Mesenchymal stem cell (in vitro differentiated cells and primary cell): Measurements from ENCODE around the gene AGBL5.
A peak's percentile ranks its signal among the peaks of the same experiment; 100 is the strongest.

ENCODE experiments used
- DNase-seq: peaks from one replicate; pipeline ENCODE4 v3.0.0-alpha.2; 2013
- H2AFZ ChIP-seq: one replicate; pipeline ENCODE4 v1.6.1; 2013; ENCODE audit warnings: low read depth, mild to moderate bottlenecking, control low read depth, inconsistent platforms, low read length, moderate library complexity
- H2AK5ac ChIP-seq: 2 replicates; pipeline ENCODE4 v1.6.1; 2013; ENCODE audit warnings: low read length, moderate library complexity, mild to moderate bottlenecking, inconsistent platforms; ENCODE audit not compliant: severe bottlenecking
- H2BK120ac ChIP-seq: one replicate; pipeline ENCODE4 v1.6.1; 2013; ENCODE audit warnings: low read depth, mild to moderate bottlenecking, inconsistent platforms, low read length, moderate library complexity
- H2BK12ac ChIP-seq, 2 experiments: one replicate each; pipeline ENCODE4 v1.6.1; 2013; ENCODE audit warnings: inconsistent platforms in 2 of 2, low read length in 2 of 2, mild to moderate bottlenecking in 2 of 2, moderate library complexity in 2 of 2, control low read depth in 1 of 2
- H2BK15ac ChIP-seq: one replicate; pipeline ENCODE4 v1.6.1; 2013; ENCODE audit warnings: mild to moderate bottlenecking, low read depth, inconsistent platforms; ENCODE audit not compliant: poor library complexity, severe bottlenecking
- H2BK5ac ChIP-seq: 2 replicates; pipeline ENCODE4 v1.6.1; 2013; ENCODE audit warnings: low read depth, mild to moderate bottlenecking, low read length, control low read depth, inconsistent platforms; ENCODE audit not compliant: poor library complexity, severe bottlenecking
- H3K14ac ChIP-seq, 2 experiments: one replicate each; pipeline ENCODE4 v1.6.1; 2013; ENCODE audit warnings: inconsistent platforms in 2 of 2, low read length in 2 of 2, control low read depth in 1 of 2, mild to moderate bottlenecking in 1 of 2, moderate library complexity in 1 of 2
- H3K18ac ChIP-seq, 2 experiments: one replicate each; pipeline ENCODE4 v1.6.1; 2013; ENCODE audit warnings: inconsistent platforms in 2 of 2, low read length in 2 of 2, control low read depth in 1 of 2, low read depth in 1 of 2, mild to moderate bottlenecking in 1 of 2
- H3K23ac ChIP-seq, 2 experiments: one replicate each; pipeline ENCODE4 v1.6.1; 2013; ENCODE audit warnings: inconsistent platforms in 2 of 2, low read length in 2 of 2, mild to moderate bottlenecking in 2 of 2, moderate library complexity in 2 of 2, control low read depth in 1 of 2
- H3K27ac ChIP-seq: 2 replicates; pipeline ENCODE4 v1.5.1; 2013; ENCODE audit warnings: mild to moderate bottlenecking, moderate library complexity, low read length, control low read depth, inconsistent platforms; ENCODE audit not compliant: poor library complexity, severe bottlenecking
- H3K27me3 ChIP-seq, 2 experiments: 2 replicates each; pipeline versions ENCODE4 v1.6.1 to v1.7.0; 2013; ENCODE audit warnings: low read length in 2 of 2, mild to moderate bottlenecking in 2 of 2, moderate library complexity in 2 of 2, control low read depth in 1 of 2, inconsistent platforms in 1 of 2; ENCODE audit not compliant: control insufficient read depth in 1 of 2, insufficient read depth in 1 of 2
- H3K36me3 ChIP-seq, 2 experiments: 2 replicates each; pipeline versions ENCODE4 v1.6.1 to v1.7.0; 2013; ENCODE audit warnings: low read length in 2 of 2, control low read depth in 1 of 2, inconsistent platforms in 1 of 2, low read depth in 1 of 2, mild to moderate bottlenecking in 1 of 2; ENCODE audit not compliant: insufficient read depth in 2 of 2, control insufficient read depth in 1 of 2
- H3K4ac ChIP-seq, 2 experiments: one replicate each; pipeline ENCODE4 v1.6.1; 2013; ENCODE audit warnings: inconsistent platforms in 2 of 2, low read length in 2 of 2, mild to moderate bottlenecking in 2 of 2, moderate library complexity in 2 of 2, control low read depth in 1 of 2, low read depth in 1 of 2
- H3K4me1 ChIP-seq: 2 replicates; pipeline ENCODE4 v1.6.1; 2013; ENCODE audit warnings: low read depth, low read length, control low read depth; ENCODE audit not compliant: control insufficient read depth, insufficient read depth
- H3K4me2 ChIP-seq: 2 replicates; pipeline ENCODE4 v1.6.1; 2013; ENCODE audit warnings: low read length, mild to moderate bottlenecking, inconsistent platforms; ENCODE audit not compliant: poor library complexity, severe bottlenecking
- H3K4me3 ChIP-seq, 2 experiments: 2 replicates each; pipeline versions ENCODE4 v1.5.1 to v1.7.0; 2013; ENCODE audit warnings: low read length in 2 of 2, mild to moderate bottlenecking in 2 of 2, control low read depth in 1 of 2, low read depth in 1 of 2; ENCODE audit not compliant: insufficient read depth in 1 of 2
- H3K79me1 ChIP-seq: replicated peaks from 2 replicates; pipeline ENCODE4 v1.6.1; 2013; ENCODE audit warnings: mild to moderate bottlenecking, control low read depth, low read length, inconsistent platforms; ENCODE audit not compliant: poor library complexity, severe bottlenecking
- H3K9ac ChIP-seq: 2 replicates; pipeline ENCODE4 v1.7.0; 2013; ENCODE audit warnings: mild to moderate bottlenecking, low read length, moderate library complexity
- H3K9me3 ChIP-seq: 2 replicates; pipeline ENCODE4 v1.7.0; 2013; ENCODE audit warnings: mild to moderate bottlenecking, low read length; ENCODE audit not compliant: control insufficient read depth
- H4K8ac ChIP-seq: one replicate; pipeline ENCODE4 v1.6.1; 2013; ENCODE audit warnings: inconsistent platforms, mild to moderate bottlenecking, low read length, moderate library complexity
- H4K91ac ChIP-seq: one replicate; pipeline ENCODE4 v1.6.1; 2013; ENCODE audit warnings: mild to moderate bottlenecking, low read length, inconsistent platforms
- WGBS: methylation state at CpG from one replicate; pipeline ENCODE4 v1.1.7; 2013; ENCODE audit warnings: mixed read lengths; 5-methylcytosine and 5-hydroxymethylcytosine counted together

AGBL5 gene

DNA sequence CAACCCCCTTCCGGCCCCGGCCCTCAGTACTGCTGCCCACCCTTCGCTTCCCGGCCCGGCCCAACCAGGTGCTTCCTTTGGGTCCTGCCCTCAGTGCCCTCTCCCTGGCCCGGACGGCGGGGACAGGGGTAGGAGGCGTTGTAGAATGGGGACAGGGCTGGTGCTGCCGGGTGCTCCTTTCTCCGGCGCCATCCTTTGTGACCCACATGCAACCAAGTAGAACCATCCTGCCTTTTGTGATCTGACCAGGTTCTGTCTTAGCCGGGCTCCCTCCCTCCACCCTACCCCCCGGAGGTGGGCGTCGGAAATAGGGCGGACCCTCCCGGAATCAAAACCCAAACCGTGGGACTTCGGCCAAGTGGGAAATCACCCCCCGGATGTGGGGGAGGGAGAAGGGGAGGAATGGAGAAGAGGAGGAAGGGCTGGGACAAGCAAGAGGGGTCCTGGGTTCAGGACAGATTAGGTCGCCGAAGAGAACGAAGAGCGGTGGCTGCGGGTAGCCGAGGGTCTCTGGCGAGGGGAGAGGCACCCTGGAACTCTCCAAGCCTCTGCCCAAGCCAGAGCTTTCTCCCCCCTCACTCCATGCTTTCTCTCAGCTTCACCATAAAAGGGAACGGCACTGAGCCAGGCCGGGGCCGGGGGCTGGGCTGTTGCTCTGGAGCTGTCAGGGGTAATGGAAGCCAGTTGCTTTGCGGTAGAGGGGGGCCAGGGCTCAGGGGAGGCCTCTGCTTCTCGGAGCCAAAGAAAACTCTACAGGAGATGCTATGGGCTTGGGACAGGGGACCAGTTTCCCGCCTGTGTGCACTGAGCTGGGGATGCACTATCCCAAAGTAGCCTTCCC, 20.7 kb downstream of the AGBL5 start:
- WGBS: 4% methylated on average over 16 of the region's 34 CpGs
- Histone ChIP-seq H3K4me1 (peaks cover 28% of the 10 kb centered on the region), H3K14ac (peak overlapping the region in 1 of 2 experiments; percentile 93), H3K27ac (peak overlapping the region; percentile 68), H4K91ac (peak overlapping the region; percentile 99), H2BK12ac (peak overlapping the region; percentile 34 to 82), H4K8ac (peak overlapping the region; percentile 98), H3K36me3 (peaks cover 23 to 34% of the 10 kb centered on the region in 2 experiments), H2AK5ac (peak overlapping the region; percentile 68), H2AFZ (peak overlapping the region; percentile 56), H3K4ac (peak overlapping the region; percentile 98 to 100), H3K18ac (peak overlapping the region; percentile 96 to 99), H3K9me3 (no peaks in the 10 kb centered on the region), H3K79me1 (peaks cover 11% of the 10 kb centered on the region), H2BK120ac (peak overlapping the region; percentile 92), H3K4me3 (peak overlapping the region; percentile 79 to 80), H3K9ac (peak overlapping the region; percentile 84), H3K27me3 (no peaks in the 10 kb centered on the region), H2BK5ac (peak overlapping the region; percentile 77), H2BK15ac (peak overlapping the region; percentile 99), H3K23ac (peak overlapping the region in 1 of 2 experiments; percentile 67), H3K4me2 (peak overlapping the region; percentile 90)
- peak; percentile 85 for DNase-seq

GRCh38 chr2:27072920-27073319, 21.5 kb downstream of the AGBL5 start:
- 70% methylated on average over 5 of the region's 5 CpGs for WGBS
- H3K36me3 ChIP-seq: peaks cover 19 to 27% of the 10 kb centered on the region in 2 experiments
- H3K4ac ChIP-seq: peak overlapping the region in 1 of 2 experiments; percentile 100
- H3K4me1 ChIP-seq: peaks cover 28% of the 10 kb centered on the region
- H4K8ac ChIP-seq: peak overlapping the region; percentile 98
- H3K27me3 ChIP-seq: no peaks in the 10 kb centered on the region
- peaks cover 10% of the 10 kb centered on the region for H3K79me1 ChIP-seq
- H3K14ac ChIP-seq: no peak overlapping the region
- no peak overlapping the region for H3K4me2 ChIP-seq
- no peak overlapping the region for H3K23ac ChIP-seq
- no peaks in the 10 kb centered on the region for H3K9me3 ChIP-seq
- H4K91ac ChIP-seq: peak overlapping the region; percentile 99
- H2BK120ac ChIP-seq: peak overlapping the region; percentile 64
- H2AFZ ChIP-seq: no peak overlapping the region
- H2BK15ac ChIP-seq: no peak overlapping the region
- H2BK5ac ChIP-seq: no peak overlapping the region
- peak overlapping the region; percentile 96 to 99 for H3K18ac ChIP-seq
- peak; percentile 32 for DNase-seq
- no peak overlapping the region for H3K4me3 ChIP-seq
- H3K27ac ChIP-seq: peak overlapping the region; percentile 68
- peak overlapping the region; percentile 6 for H2AK5ac ChIP-seq
- H2BK12ac ChIP-seq: peak overlapping the region in 1 of 2 experiments; percentile 17
- no peak overlapping the region for H3K9ac ChIP-seq

DNA sequence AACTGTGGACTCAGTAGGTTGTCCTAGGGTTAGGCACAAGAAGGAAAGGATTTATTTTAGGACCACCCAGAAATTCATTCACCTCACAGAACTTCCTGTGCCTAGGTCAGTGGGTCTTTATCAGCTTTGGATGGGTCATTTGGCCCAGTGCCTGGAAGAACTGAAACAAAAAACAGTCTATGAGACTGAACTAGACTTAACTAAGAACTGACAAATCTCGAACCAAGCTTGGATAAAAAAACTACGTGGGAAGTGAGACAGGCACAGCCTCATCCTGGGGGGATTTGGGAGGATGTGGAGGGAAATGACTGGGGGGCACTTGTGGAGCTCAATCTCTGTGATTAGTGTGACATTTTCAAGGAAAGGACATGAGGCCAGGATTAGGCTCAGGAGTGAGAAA, 22.3 kb downstream of the AGBL5 start:
- H3K79me1 ChIP-seq: peaks cover 7% of the 10 kb centered on the region
- H3K9ac ChIP-seq: peak overlapping the region; percentile 7
- H3K9me3 ChIP-seq: no peaks in the 10 kb centered on the region
- peaks cover 11 to 18% of the 10 kb centered on the region in 2 experiments for H3K36me3 ChIP-seq
- peak overlapping the region; percentile 30 to 34 for H3K18ac ChIP-seq
- H3K4me3 ChIP-seq: no peak overlapping the region
- no peak overlapping the region for H2AFZ ChIP-seq
- H3K4me1 ChIP-seq: peaks cover 27% of the 10 kb centered on the region
- H4K8ac ChIP-seq: no peak overlapping the region
- no peak overlapping the region for H2BK5ac ChIP-seq
- H3K27ac ChIP-seq: no peak overlapping the region
- H3K14ac ChIP-seq: no peak overlapping the region
- no peak overlapping the region for H2AK5ac ChIP-seq
- no peak overlapping the region for H3K23ac ChIP-seq
- H3K27me3 ChIP-seq: no peaks in the 10 kb centered on the region
- peak overlapping the region; percentile 25 for H4K91ac ChIP-seq
- peak overlapping the region; percentile 97 for H2BK15ac ChIP-seq
- WGBS: 88% methylated on average over 2 of the region's 2 CpGs
- H2BK120ac ChIP-seq: peak overlapping the region; percentile 30
- no peak overlapping the region for H3K4me2 ChIP-seq
- H3K4ac ChIP-seq: peak overlapping the region in 1 of 2 experiments; percentile 52
- peak overlapping the region; percentile 61 to 76 for H2BK12ac ChIP-seq
- no peak for DNase-seq
